Stimulated activated CD8-positive, alpha-beta memory T cell treated with anti-CD3 and anti-CD28 coated beads, Interleukin-4, amount 100 ng/mL, for 1 hour (primary cell): ENCODE data around the gene HSPB9.
A peak's percentile ranks its signal among the peaks of the same experiment; 100 is the strongest.

Experiments
- DNase-seq, 2 donors: peaks; one replicate each; pipeline ENCODE4 v3.0.0-alpha.2; 2020; ENCODE audit warnings: low read depth in 2 of 2, low spot score in 1 of 2

Gene HSPB9

GRCh38 chr17:42098730-42099399 is 23.7 kb upstream of the HSPB9 start:
- no peak for DNase-seq

GRCh38 chr17:42101513-42102292 is 20.9 kb upstream of the HSPB9 start:
- peak; percentile 24 to 44 for DNase-seq

- no peak for DNase-seq
These were observed 19.2 kb upstream of the HSPB9 start for GRCh38 chr17:42103221-42103954.

- no peak for DNase-seq
These were observed 18.3 kb upstream of the HSPB9 start for GRCh38 chr17:42104264-42104663.

DNA sequence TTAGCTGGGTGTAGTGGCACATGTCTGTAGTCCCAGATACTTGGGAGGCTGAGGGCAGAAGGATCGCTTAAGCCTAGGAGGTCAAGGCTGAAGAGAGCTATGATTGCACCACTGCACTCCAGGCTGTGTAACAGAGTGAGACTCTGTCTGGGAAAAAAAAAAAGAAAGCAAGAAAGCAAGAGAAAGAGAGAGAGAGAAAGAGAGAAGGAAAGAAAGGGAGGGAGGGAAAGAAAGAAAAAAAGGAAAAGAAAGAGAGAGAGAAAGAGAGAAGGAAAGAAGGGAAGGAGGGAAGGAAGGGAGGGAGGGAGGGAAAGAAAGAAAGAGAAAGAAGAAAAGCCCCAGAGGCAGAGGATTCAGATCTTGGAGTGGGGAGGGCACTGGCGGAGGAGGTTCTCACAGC is 16.6 kb upstream of the HSPB9 start:
- no peak for DNase-seq

DNA sequence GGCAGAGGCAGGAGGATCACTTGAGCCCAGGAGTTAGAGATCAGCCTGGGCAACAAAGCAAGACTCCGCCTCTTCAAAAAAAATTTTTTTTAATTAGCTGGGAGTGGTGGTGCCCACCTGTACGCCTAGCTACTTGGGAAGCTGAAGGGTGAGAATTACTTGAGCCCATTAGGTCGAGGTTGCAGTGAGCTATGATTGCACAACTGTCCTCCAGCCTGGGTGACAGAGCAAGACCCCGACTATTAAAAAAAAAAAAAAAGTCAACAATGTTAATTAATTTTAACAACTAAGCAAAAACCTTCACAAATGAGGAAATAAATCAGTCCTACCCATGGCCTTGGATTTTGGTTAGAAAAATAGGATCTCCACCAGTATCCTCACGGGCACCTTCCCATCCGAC is 15.5 kb upstream of the HSPB9 start:
- no peak for DNase-seq

GRCh38 chr17:42107597-42108576 is 14.7 kb upstream of the HSPB9 start:
- peak; percentile 82 to 88 for DNase-seq

DNA sequence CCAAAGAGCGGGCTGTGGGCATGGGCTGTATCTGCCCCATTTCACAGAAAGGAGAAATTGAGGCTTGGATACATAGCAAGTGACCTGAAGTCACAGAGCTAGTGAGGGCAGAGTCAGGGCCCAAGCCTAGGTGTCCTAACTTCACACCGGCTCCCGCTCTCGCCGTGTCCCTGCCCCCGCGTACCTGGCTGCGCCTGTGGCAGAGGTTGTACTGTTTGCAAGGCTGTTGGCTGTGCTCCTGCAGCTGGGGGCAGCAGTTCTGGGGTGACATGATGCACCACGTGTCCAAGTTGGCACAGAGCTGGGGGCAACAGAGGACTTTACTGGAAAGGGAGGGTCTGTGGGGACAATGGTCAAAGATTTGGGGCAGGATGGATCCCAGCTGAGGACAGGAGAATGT is 13.5 kb upstream of the HSPB9 start:
- DNase-seq, result no peak

- no peak for DNase-seq
These were observed 12.0 kb upstream of the HSPB9 start for GRCh38 chr17:42110301-42111264.

GRCh38 chr17:42111265-42111636 is 11.4 kb upstream of the HSPB9 start:
- no peak for DNase-seq

GRCh38 chr17:42111871-42112551 is 10.6 kb upstream of the HSPB9 start:
- DNase-seq, result no peak

- peak; percentile 31 to 66 for DNase-seq
These were observed 9.9 kb upstream of the HSPB9 start, which contains the start of gene DHX58 for GRCh38 chr17:42112552-42113176. TSS of gene DHX58 (minus strand) at chr17:42112714. CDS start at chr17:42111892, 822 bp downstream.

- no peak for DNase-seq
These were observed 9.1 kb upstream of the HSPB9 start for GRCh38 chr17:42113293-42114069.

- no peak for DNase-seq
These were observed 8.5 kb upstream of the HSPB9 start for GRCh38 chr17:42114118-42114517.

DNA sequence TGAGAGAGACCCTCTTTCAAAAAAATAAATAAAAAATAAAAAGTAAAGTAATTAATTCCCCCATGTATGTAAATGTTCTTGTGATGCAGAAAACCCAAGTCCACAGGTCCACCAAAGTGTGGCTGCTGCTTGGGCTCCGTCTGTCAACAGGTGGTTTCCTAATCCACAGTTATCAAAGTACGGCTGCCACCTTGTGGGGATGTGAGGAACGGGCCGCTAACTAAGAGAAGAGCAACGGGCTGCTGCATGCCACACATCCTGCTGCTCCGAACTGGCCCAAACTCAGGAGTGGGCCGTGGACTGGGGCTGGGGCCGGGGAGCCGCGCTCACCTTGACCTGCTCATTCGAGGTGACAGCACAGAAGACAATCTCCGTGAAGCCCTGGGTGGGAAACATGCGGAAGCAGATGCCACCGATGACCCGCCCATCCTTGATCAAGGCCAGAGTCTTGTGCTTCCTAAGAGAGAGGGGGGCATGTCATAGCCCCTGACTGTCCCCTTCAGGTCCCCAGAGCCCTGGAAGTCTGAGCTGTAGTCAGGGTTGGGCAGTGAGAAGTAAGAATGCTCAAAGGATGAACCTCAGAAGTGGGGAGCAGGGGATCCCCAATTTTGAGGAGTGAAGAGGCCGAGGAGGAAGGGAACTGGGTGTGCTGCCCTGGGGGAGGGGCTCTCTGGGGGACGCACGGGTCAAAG is 5.8 kb upstream of the HSPB9 start:
- peak; percentile 37 to 70 for DNase-seq

DNA sequence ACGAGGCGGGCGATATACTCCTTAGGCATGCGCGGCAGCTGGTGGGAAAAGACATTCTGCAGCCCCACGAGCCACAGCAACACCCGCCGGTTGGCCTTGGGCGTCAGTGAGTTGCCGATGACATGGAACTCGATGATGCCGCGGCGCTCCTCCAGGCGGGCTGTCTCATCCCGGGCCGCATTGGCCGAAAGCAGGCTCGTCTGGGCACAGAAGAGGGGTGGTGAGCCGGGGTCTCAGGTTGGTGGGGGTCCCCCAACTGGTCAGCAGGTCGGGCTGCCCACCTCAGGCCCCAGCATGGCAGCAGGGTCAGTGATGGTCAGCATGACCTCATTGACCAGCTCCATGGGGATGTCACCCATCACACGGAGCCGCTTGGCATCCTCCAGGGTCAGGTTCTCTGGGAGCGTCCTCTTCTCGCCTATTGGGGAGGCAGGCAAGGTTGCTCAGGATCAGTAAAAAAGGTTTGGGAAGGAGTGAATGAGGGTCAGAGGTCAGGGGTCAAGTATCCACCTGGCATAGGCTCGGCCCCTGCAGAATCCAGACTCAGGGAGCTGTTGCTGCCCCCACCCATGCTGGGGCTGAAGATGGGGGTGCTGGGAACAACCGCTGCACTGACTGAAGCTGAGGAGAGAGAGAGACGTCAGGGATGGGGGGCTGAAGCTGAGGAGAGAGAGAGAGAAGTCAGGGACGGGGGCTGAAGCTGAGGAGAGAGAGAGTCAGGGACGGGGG is 5.0 kb upstream of the HSPB9 start:
- no peak for DNase-seq

DNA sequence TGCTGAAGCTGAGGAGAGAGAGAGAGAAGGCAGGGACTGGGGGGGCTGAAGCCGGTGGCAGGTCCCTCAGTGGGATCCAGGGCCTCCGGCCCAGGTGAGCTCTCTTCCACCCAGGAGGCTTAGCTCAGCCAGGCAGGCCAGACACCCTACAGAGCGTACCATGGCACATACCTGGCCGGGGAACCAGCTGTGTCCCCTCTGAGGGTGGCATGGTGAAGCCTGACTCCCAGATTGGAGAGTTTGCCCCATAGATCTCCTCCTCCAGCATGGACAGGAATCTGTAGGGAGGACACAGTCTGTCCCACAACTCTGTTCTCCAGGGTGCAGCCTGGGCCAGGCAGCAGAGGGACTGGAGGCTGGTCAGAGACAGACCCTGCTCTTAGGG is 4.5 kb upstream of the HSPB9 start:
- no peak for DNase-seq
